B cell (primary cell): ENCODE measurements around the gene KIF27.
"Not testable (repeated sequence)": the region's sequence is repeated elsewhere in the genome, so short reads cannot be mapped to it uniquely, and the experiment has no call there.

ENCODE experiments used
- EZH2 ChIP-seq: IDR thresholded peaks from 2 replicates; pipeline ENCODE4 v1.6.1; 2012; ENCODE audit warnings: borderline replicate concordance, low read depth, mild to moderate bottlenecking, moderate library complexity, low read length; ENCODE audit not compliant: insufficient read depth, poor library complexity, severe bottlenecking
- TF ChIP-seq, protein P1 (sequence below): fragments of 200-600 bp; IDR thresholded peaks from one replicate; pipeline ENCODE4 v1.8.0; 2022; ENCODE audit warnings: antibody characterized with exemption, mild to moderate bottlenecking

DNA sequence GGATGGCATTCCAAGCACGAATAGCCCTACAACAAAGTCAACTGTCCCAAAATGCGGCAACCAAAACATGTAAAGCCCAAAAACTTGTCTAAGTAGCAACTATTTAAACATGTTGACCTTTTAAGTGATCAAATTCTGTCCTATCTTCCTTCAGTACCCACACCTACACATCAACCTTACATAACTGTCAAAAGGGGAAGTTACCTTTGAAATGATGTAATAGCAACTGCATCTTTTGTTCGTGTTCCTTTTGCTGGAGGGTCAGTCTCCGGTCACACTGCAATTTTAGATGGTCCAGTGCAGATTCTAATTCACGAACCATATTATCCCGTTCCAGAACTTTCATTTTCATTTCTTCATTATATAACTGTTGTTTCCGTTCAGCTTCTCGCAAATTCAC is 71.3 kb downstream of the KIF27 start:
- TF ChIP-seq, protein P1, sequence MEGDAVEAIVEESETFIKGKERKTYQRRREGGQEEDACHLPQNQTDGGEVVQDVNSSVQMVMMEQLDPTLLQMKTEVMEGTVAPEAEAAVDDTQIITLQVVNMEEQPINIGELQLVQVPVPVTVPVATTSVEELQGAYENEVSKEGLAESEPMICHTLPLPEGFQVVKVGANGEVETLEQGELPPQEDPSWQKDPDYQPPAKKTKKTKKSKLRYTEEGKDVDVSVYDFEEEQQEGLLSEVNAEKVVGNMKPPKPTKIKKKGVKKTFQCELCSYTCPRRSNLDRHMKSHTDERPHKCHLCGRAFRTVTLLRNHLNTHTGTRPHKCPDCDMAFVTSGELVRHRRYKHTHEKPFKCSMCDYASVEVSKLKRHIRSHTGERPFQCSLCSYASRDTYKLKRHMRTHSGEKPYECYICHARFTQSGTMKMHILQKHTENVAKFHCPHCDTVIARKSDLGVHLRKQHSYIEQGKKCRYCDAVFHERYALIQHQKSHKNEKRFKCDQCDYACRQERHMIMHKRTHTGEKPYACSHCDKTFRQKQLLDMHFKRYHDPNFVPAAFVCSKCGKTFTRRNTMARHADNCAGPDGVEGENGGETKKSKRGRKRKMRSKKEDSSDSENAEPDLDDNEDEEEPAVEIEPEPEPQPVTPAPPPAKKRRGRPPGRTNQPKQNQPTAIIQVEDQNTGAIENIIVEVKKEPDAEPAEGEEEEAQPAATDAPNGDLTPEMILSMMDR: not testable (repeated sequence)
- not testable (repeated sequence) for TF ChIP-seq EZH2
